Glutamatergic neuron (in vitro differentiated cells): ENCODE data around the gene PAIP2. TPM values are rescaled to one million over a fixed set of nuclear protein-coding genes. Genes with fewer than 3 reads are reported as not detected.

Experiments used
- DNase-seq: peaks from one replicate; pipeline ENCODE4 v3.0.0; 2022
- H3K27ac Mint-ChIP-seq: one replicate; pipeline ENCODE4 v1.8.0; 2020; ENCODE audit warnings: mild to moderate bottlenecking, mixed read lengths, inconsistent platforms; ENCODE audit not compliant: unreplicated experiment
- H3K27me3 Mint-ChIP-seq: one replicate; pipeline ENCODE4 v1.8.0; 2020; ENCODE audit warnings: mild to moderate bottlenecking, moderate library complexity, mixed read lengths, inconsistent platforms; ENCODE audit not compliant: unreplicated experiment
- H3K36me3 Mint-ChIP-seq: one replicate; pipeline ENCODE4 v1.8.0; 2020; ENCODE audit warnings: mild to moderate bottlenecking, mixed read lengths, inconsistent platforms; ENCODE audit not compliant: unreplicated experiment
- H3K4me1 Mint-ChIP-seq: one replicate; pipeline ENCODE4 v1.8.0; 2020; ENCODE audit warnings: mild to moderate bottlenecking, low read depth, mixed read lengths, inconsistent platforms; ENCODE audit not compliant: unreplicated experiment
- H3K4me3 Mint-ChIP-seq: one replicate; pipeline ENCODE4 v1.8.0; 2020; ENCODE audit warnings: mild to moderate bottlenecking, mixed read lengths, inconsistent platforms; ENCODE audit not compliant: unreplicated experiment
- H3K9me3 Mint-ChIP-seq: one replicate; pipeline ENCODE4 v1.8.0; 2020; ENCODE audit warnings: mild to moderate bottlenecking, moderate library complexity, mixed read lengths, inconsistent platforms; ENCODE audit not compliant: unreplicated experiment
- total RNA-seq: library from RNA; stranded (reverse); fragmentation: NEBNext Ultra II Directional; extraction: Animal tissue kit (Norgen Biotek cat#: 25700); gene quantifications from one replicate; pipeline ENCODE4 v1.2.1, GENCODE V29; 2021; ENCODE audit not compliant: unreplicated experiment
- TF ChIP-seq, protein P1 (sequence below): fragments of 200-600 bp; sonication (generic); IDR thresholded peaks from one replicate; pipeline ENCODE4 v1.5.0; 2021; ENCODE audit not compliant: partially characterized antibody, unreplicated experiment

Gene PAIP2
- total RNA-seq, 1 donor from 2014 or later = 128 TPM

DNA sequence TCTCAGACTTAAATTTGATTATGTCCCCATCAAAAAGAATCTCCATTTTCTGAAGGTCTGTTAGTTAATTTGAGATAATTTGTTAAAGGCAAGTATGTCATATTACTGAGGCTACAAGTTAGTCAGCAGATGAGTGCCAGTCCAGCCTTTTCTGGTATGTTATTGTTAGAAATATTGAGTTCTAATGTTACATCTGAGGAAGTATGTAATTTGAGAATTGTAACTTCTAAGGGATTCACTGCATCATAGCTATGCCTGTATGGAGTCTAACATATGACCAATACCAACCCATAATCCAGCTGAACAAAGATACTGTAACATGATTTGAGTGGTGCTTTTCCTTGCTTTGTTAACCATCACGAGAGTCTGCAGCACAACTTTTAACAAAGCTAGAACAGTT lies 27.5 kb downstream of the PAIP2 start:
- Mint-ChIP-seq H3K36me3 (no peaks in the 10 kb centered on the region), H3K9me3 (peaks cover 3% of the 10 kb centered on the region), H3K4me3 (no peak overlapping the region), H3K27ac (no peak overlapping the region), H3K27me3 (no peaks in the 10 kb centered on the region), H3K4me1 (no peaks in the 10 kb centered on the region)
- TF ChIP-seq, protein P1, sequence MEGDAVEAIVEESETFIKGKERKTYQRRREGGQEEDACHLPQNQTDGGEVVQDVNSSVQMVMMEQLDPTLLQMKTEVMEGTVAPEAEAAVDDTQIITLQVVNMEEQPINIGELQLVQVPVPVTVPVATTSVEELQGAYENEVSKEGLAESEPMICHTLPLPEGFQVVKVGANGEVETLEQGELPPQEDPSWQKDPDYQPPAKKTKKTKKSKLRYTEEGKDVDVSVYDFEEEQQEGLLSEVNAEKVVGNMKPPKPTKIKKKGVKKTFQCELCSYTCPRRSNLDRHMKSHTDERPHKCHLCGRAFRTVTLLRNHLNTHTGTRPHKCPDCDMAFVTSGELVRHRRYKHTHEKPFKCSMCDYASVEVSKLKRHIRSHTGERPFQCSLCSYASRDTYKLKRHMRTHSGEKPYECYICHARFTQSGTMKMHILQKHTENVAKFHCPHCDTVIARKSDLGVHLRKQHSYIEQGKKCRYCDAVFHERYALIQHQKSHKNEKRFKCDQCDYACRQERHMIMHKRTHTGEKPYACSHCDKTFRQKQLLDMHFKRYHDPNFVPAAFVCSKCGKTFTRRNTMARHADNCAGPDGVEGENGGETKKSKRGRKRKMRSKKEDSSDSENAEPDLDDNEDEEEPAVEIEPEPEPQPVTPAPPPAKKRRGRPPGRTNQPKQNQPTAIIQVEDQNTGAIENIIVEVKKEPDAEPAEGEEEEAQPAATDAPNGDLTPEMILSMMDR = no peak
- no peak for DNase-seq

DNA sequence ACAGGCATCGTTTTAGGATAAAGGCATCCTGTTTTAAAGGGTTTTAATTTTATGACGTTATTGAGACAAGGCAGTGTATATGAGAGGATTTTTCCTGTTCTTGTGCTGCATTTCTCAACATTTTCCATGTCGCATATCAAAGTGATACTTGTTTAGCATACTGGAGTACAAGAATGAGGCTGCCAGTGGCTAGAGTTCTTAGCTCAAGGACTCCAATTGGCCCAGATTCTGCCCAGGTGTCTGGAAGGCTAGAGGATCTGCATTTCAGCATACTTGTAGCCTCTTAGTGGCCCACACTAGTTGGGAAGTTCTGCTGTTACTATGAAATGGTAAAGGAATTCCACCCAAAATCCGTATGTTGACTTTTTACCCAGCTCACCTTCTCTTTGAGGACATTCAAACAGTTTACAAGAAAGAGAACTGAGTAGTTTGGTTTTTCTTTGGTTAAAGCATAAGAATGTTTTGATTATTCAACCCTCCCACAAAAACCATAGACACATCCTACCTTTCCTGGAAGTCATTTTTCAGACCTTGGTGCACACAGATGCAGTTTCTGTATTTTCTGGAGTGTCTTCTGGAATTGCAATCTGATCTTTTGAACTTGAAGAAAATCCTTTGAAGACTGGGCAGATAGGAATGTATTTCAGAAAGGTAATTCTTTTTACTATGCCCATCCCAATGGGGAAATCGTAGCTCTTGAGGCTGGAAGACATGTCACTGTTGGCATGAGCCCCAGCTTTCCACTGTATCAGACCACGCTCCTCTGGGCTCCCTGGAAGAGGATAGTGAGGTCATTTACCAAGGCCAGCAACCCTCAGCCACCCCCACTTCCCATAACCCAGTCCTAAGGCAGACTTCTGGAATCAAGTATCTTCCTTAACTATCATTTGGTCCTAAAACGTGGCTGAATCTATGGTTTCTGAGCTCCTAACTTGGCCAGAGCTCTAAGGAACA lies 30.1 kb downstream of the PAIP2 start:
- Mint-ChIP-seq H3K4me1 (no peaks in the 10 kb centered on the region), H3K27ac (no peak overlapping the region)

DNA sequence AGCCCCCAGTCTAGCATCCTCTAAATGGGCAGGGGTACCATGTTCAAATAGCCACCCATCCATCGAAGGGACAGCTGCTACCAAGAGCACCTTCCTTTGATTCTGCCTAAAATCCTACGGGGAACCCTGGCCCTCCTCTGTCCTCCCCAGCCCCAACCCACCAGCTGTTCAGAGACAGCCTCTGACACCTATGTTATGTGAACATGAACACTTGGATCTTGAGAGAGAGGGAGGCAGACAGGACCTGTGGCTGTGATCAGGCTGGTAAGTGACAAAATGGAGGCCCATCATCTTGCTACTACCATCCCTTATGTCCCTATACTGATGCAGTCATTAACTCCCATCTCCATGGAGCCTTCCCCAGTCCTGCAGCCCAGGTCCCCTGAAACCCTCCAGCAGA lies 33.3 kb downstream of the PAIP2 start:
- Mint-ChIP-seq H3K4me1 (no peaks in the 10 kb centered on the region), H3K36me3 (no peaks in the 10 kb centered on the region), H3K4me3 (no peak overlapping the region), H3K9me3 (peaks cover 4% of the 10 kb centered on the region), H3K27me3 (peaks cover under 1% of the 10 kb centered on the region), H3K27ac (peak overlapping the region; percentile 38)
- TF ChIP-seq, protein P1 = no peak
- no peak for DNase-seq

More for the DNA sequence above, 30.1 kb downstream of the PAIP2 start:
- H3K4me3 Mint-ChIP-seq = no peak overlapping the region
- H3K9me3 Mint-ChIP-seq = peaks cover 3% of the 10 kb centered on the region
- H3K27me3 Mint-ChIP-seq = no peaks in the 10 kb centered on the region
- no peaks in the 10 kb centered on the region for H3K36me3 Mint-ChIP-seq
- DNase-seq = no peak
- TF ChIP-seq, protein P1 = no peak

DNA sequence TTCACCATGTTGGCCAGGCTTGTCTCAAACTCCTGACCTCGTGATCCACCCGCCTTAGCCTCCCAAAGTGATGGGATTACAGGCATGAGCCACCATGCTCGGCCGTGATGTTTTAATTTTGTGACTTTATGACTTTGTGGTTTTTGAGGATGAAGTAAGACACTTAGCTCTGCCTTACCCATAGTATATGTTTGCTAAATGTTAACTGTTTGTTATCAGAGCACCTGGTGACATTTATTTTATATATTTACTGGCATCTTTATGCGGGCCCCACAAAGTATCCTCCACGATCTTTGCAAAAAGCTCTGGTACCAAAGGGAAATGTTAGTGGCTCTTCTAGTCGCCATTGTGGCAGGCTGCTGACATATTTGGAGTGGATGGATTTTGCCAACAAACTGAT lies 34.7 kb downstream of the PAIP2 start:
- H3K36me3 Mint-ChIP-seq = no peaks in the 10 kb centered on the region
- no peak for DNase-seq
- no peak overlapping the region for H3K4me3 Mint-ChIP-seq
- H3K27me3 Mint-ChIP-seq = peaks cover 4% of the 10 kb centered on the region
- peaks cover 4% of the 10 kb centered on the region for H3K9me3 Mint-ChIP-seq
- H3K27ac Mint-ChIP-seq = no peak overlapping the region
- no peaks in the 10 kb centered on the region for H3K4me1 Mint-ChIP-seq
- TF ChIP-seq, protein P1 = no peak

DNA sequence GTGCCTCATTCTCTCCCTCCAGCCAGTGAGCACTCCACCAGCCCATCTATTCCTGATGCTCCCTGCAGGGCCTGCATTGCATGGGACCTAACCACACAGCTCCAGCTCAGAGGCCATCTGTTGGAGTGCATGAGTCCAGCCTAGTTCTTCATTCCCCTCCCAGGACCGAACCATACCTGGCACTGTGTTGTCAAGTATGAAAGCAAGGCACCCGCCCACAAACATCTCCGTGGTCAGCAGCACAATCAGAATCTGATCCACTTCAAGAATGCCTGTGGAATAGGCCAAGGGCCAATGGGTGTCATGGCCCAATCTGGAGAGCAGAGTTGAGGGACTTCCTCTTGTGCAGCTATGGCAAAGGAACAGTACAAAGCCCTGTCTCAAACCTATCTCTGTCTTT lies 35.6 kb downstream of the PAIP2 start:
- DNase-seq = no peak

More for the DNA sequence above, 35.6 kb downstream of the PAIP2 start:
- Mint-ChIP-seq H3K9me3 (peaks cover 4% of the 10 kb centered on the region), H3K36me3 (no peaks in the 10 kb centered on the region), H3K27me3 (peaks cover 4% of the 10 kb centered on the region), H3K27ac (no peak overlapping the region), H3K4me1 (no peaks in the 10 kb centered on the region), H3K4me3 (no peak overlapping the region)
- TF ChIP-seq, protein P1 = no peak
